ENCODE data around the gene TTC7B. TPM values are rescaled to one million over a fixed set of nuclear protein-coding genes. Genes with fewer than 3 reads are reported as not detected.

The TTC7B gene
- total and polyA plus RNA-seq, 12 donors = 10.0 to 58.4 (median 24.7) TPM

DNA sequence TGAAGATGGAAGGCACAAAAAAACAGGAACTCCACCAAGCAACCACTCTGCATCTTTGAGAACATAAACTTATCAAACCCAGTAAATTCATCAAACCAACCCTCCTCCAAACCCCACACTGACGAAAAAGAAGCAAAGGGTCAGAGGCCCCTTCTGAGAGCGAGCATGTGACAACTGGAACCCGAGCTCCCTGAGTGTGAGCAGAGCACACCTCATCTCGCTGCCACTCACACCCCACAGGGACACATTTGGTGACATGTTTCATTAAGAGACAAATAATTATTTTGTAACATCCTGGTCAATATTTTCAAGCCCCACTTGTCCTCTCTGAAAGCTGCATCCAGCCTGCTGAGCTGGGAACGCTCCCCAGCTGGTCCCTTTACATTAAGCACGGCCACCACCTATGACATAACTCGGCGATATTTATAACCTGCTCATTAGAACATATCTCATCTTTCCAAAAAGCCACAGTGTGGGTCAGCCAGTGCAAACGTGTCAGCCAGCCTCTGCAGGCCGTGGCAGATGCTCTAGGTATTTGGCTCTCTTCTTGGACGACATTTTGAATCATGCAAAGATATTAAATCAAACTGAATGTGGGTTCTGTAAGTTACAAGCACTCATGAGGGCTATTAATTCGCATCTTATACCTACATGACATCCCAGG is 120.1 kb downstream of the TTC7B start:
- WGBS, 4 donors = 79 to 88% (median 84%) methylated on average over 11 to 12 of the region's 12 CpGs
- Histone ChIP-seq H3K9me3 (replicated peaks in 1 of 3) (no peaks in the 10 kb centered on the region), H3K27me3 (no peaks in the 10 kb centered on the region), H3K4me1 (replicated peaks in 1 of 2) (peaks cover 3 to 17% of the 10 kb centered on the region in 2 donors), H3K4me3 (no peak overlapping the region), H3K27ac (no peak overlapping the region), H3K36me3 (replicated peaks in 1 of 2) (no peaks in the 10 kb centered on the region)
- TF ChIP-seq POLR2A (IDR thresholded peaks at IDR 0.05) (no peak), CTCF (IDR thresholded peaks at IDR 0.05) (no peak)
- intact Hi-C loops (cut with DNase I) = loop anchor here in 1 of 2 donors (5.0 to 10.0 kb wide), 2 partner anchors 294 to 391 kb away; no protein-coding TSS in a partner anchor
- DNase-seq = no peak

- Histone ChIP-seq H3K27me3 (no peaks in the 10 kb centered on the region), H3K27ac (no peak overlapping the region), H3K36me3 (replicated peaks in 1 of 2) (no peaks in the 10 kb centered on the region), H3K9me3 (replicated peaks in 1 of 3) (no peaks in the 10 kb centered on the region), H3K4me3 (no peak overlapping the region), H3K4me1 (replicated peaks in 1 of 2) (peaks cover 3 to 17% of the 10 kb centered on the region in 2 donors)
- intact Hi-C loops (cut with DNase I) = loop anchor here in 1 of 2 donors (10.0 kb wide), 1 partner anchor 389 kb away; no protein-coding TSS in a partner anchor
- DNase-seq = no peak
- TF ChIP-seq POLR2A (IDR thresholded peaks at IDR 0.05) (no peak), CTCF (IDR thresholded peaks at IDR 0.05) (no peak)
- 87 to 93% (median 91%) methylated on average over 3 of the region's 3 CpGs for WGBS, 4 donors
Observed at GRCh38 chr14:90693413-90693812, 122.8 kb downstream of the TTC7B start.

DNA sequence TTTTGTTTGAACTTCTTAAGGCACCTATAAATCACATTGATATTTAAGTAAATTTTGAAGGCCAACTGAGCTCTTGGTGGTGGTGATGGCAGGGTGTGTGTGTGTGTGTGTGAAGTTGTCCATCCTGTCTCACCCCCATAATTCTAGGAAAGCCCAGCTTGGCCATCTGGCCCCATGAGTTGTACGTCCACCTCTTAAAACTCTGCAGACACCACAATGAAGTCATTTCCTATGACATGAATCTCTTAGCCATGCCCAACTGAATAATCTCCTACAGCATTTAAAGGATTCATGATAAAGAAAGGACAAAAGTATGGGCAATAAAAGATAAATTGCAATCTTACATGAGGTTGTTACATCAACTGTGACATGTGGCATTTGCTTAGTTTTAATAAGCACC is 123.4 kb downstream of the TTC7B start:
- no peak overlapping the region for H3K4me3 ChIP-seq
- no peaks in the 10 kb centered on the region for H3K36me3 ChIP-seq (replicated peaks in 1 of 2)
- WGBS, 4 donors = 77 to 100% (median 84%) methylated on average over 1 of the region's 1 CpG
- peaks cover 3 to 12% of the 10 kb centered on the region in 2 donors for H3K4me1 ChIP-seq (replicated peaks in 1 of 2)
- no peaks in the 10 kb centered on the region for H3K9me3 ChIP-seq (replicated peaks in 1 of 3)
- intact Hi-C loops (cut with DNase I) = loop anchor here in 1 of 2 donors (10.0 kb wide), 1 partner anchor 388 kb away; no protein-coding TSS in a partner anchor
- no peak overlapping the region for H3K27ac ChIP-seq
- no peak for DNase-seq
- no peaks in the 10 kb centered on the region for H3K27me3 ChIP-seq
- TF ChIP-seq POLR2A (IDR thresholded peaks at IDR 0.05) = no peak
- no peak for TF ChIP-seq CTCF (IDR thresholded peaks at IDR 0.05)

GRCh38 chr14:90692061-90692460 is 124.2 kb downstream of the TTC7B start:
- Histone ChIP-seq H3K36me3 (replicated peaks in 1 of 2) (no peaks in the 10 kb centered on the region), H3K4me1 (replicated peaks in 1 of 2) (peaks cover 0 to 4% of the 10 kb centered on the region in 2 donors), H3K4me3 (no peak overlapping the region), H3K27me3 (no peaks in the 10 kb centered on the region), H3K27ac (no peak overlapping the region), H3K9me3 (replicated peaks in 1 of 3) (no peaks in the 10 kb centered on the region)
- DNase-seq = no peak
- intact Hi-C loops (cut with DNase I) = loop anchor here in 1 of 2 donors (10.0 kb wide), 1 partner anchor 387 kb away; no protein-coding TSS in a partner anchor
- 86 to 94% (median 91%) methylated on average over 2 of the region's 2 CpGs for whole genome bisulfite sequencing, 4 donors
- no peak for TF ChIP-seq CTCF (IDR thresholded peaks at IDR 0.05)

All from adrenal gland (tissue), 12 donors.